ENCODE data around the gene DAPK3.
"Not testable (repeated sequence)": the region's sequence is repeated elsewhere in the genome, so short reads cannot be mapped to it uniquely, and the experiment has no call there.

GRCh38 chr19:4005436-4005835 is 34.5 kb upstream of the DAPK3 start:
- TF ChIP-seq CTCF (conservative IDR thresholded peaks at IDR 0.05); EZH2 (IDR thresholded peaks at IDR 0.05; ENCODE audit: low read depth): not testable (repeated sequence)

Data from PC-9 (cell line).